Common myeloid progenitor, CD34-positive (primary cell): Measurements from ENCODE around the gene CAPZB.

Experiments used
- CTCF ChIA-PET: fragments of 350-600 bp; sonication (Branson Sonifier 250); formaldehyde crosslinking; loops from one replicate; lab custom pipeline; 2021; ENCODE audit warnings: antibody characterized with exemption; lab: Charles Lee
- POLR2A ChIA-PET: fragments of 350-600 bp; sonication (Branson Sonifier 250); formaldehyde crosslinking; loops from one replicate; lab custom pipeline; 2021; ENCODE audit warnings: antibody characterized with exemption; lab: Charles Lee
- DNase-seq, 3 donors: peaks; one replicate each; pipeline versions ENCODE4 v3.0.0 to v3.0.0-alpha.2; 2013
- H3K27ac ChIP-seq, 2 experiments: 1 replicate in 1 of 2; 2 replicates in 1 of 2; pipeline ENCODE4 v1.7.0; 2013; ENCODE audit warnings: inconsistent platforms in 2 of 2, low read length in 2 of 2, mild to moderate bottlenecking in 2 of 2, low read depth in 1 of 2, moderate library complexity in 1 of 2; ENCODE audit not compliant: severe bottlenecking in 2 of 2, insufficient read depth in 1 of 2, poor library complexity in 1 of 2
- H3K27me3 ChIP-seq, 5 experiments: replicated peaks in 2 of 5; 1 replicate in 3 of 5; 2 replicates in 2 of 5; pipeline versions ENCODE4 v1.6.1 to v1.7.0; 2013; ENCODE audit warnings: low read length in 4 of 5, mild to moderate bottlenecking in 2 of 5, moderate library complexity in 2 of 5, inconsistent platforms in 1 of 5; ENCODE audit not compliant: insufficient read depth in 5 of 5, control insufficient read depth in 4 of 5
- H3K36me3 ChIP-seq, 4 experiments: 1 replicate in 2 of 4; 2 replicates in 2 of 4; pipeline versions ENCODE4 v1.6.1 to v1.7.0; 2013; ENCODE audit warnings: low read length in 3 of 4, control low read depth in 1 of 4, mild to moderate bottlenecking in 1 of 4; ENCODE audit not compliant: control insufficient read depth in 4 of 4, insufficient read depth in 4 of 4
- H3K4me1 ChIP-seq, 4 experiments: 1 replicate in 3 of 4; 2 replicates in 1 of 4; pipeline versions ENCODE4 v1.6.1 to v1.7.1; 2013; ENCODE audit warnings: low read length in 3 of 4, mild to moderate bottlenecking in 3 of 4, control low read depth in 1 of 4, inconsistent platforms in 1 of 4, moderate library complexity in 1 of 4; ENCODE audit not compliant: control insufficient read depth in 4 of 4, insufficient read depth in 4 of 4; ENCODE audit errors: control extremely low read depth in 1 of 4
- H3K4me3 ChIP-seq, 7 experiments: 1 replicate in 4 of 7; 2 replicates in 3 of 7; pipeline versions ENCODE4 v1.5.1 to v1.7.0; 2013; ENCODE audit warnings: mild to moderate bottlenecking in 7 of 7, low read length in 6 of 7, moderate library complexity in 6 of 7, inconsistent platforms in 2 of 7, low read depth in 2 of 7, control low read depth in 1 of 7; ENCODE audit not compliant: insufficient read depth in 4 of 7, control insufficient read depth in 1 of 7; ENCODE audit errors: extremely low read depth in 1 of 7
- H3K9me3 ChIP-seq, 5 experiments: 1 replicate in 4 of 5; 2 replicates in 1 of 5; pipeline versions ENCODE4 v1.6.1 to v1.7.1; 2013; ENCODE audit warnings: low read length in 4 of 5, mild to moderate bottlenecking in 2 of 5, inconsistent platforms in 1 of 5, low read depth in 1 of 5, moderate library complexity in 1 of 5; ENCODE audit not compliant: control insufficient read depth in 4 of 5, insufficient read depth in 2 of 5; ENCODE audit errors: control extremely low read depth in 1 of 5
- whole genome bisulfite sequencing: methylation state at CpG from one replicate; pipeline ENCODE4 v1.1.5; 2013; ENCODE audit not compliant: insufficient coverage; 5-methylcytosine and 5-hydroxymethylcytosine counted together

Gene CAPZB

GRCh38 chr1:19421365-19421764 lies 64.0 kb downstream of the CAPZB start:
- ChIA-PET POLR2A (no interaction called here), CTCF (interaction anchor here (1.2 to 2.9 kb wide), 2 partner anchors 14 to 22 kb away, joined by 3 to 8 read pairs; no protein-coding TSS in a partner anchor)
- Histone ChIP-seq H3K27ac (no peak overlapping the region), H3K9me3 (no peaks in the 10 kb centered on the region), H3K27me3 (no peaks in the 10 kb centered on the region), H3K4me3 (no peak overlapping the region), H3K4me1 (peaks cover 0 to 12% (median 2%) of the 10 kb centered on the region in 4 experiments), H3K36me3 (peaks cover 2 to 38% (median 24%) of the 10 kb centered on the region in 4 experiments)
- no peak for DNase-seq
- 61% methylated on average over 4 of the region's 4 CpGs for WGBS

DNA sequence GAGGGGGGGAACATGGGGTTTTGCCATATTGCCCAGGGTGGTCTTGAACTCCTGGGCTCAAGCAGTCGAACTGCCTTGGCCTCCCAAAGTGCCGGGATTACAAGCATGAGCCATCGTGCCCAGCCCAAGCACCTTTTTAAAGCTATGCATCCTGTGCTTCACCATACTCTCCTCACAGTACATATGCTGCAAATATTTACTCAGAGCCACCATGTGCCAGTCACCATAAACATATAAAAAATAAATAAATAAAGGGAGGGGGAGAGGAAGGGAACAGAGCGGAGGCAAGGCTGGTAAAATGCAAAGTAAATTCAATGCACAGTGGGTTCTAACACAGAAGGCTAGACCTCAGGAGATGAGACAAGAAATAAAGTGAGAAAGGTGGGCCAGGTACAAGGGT lies 64.7 kb downstream of the CAPZB start:
- Histone ChIP-seq H3K4me3 (no peak overlapping the region), H3K9me3 (no peaks in the 10 kb centered on the region), H3K27me3 (no peaks in the 10 kb centered on the region), H3K4me1 (peaks cover 0 to 7% (median 2%) of the 10 kb centered on the region in 4 experiments), H3K27ac (no peak overlapping the region), H3K36me3 (peaks cover 2 to 40% (median 27%) of the 10 kb centered on the region in 4 experiments)
- DNase-seq = no peak
- CTCF ChIA-PET = interaction anchor here (1.2 to 1.6 kb wide), 2 partner anchors 14 to 18 kb away, joined by 3 to 4 read pairs; no protein-coding TSS in a partner anchor
- POLR2A ChIA-PET = no interaction called here
- 100% methylated on average over 1 of the region's 4 CpGs for WGBS

GRCh38 chr1:19419691-19420090 lies 65.6 kb downstream of the CAPZB start:
- peaks cover 2 to 47% (median 32%) of the 10 kb centered on the region in 4 experiments for H3K36me3 ChIP-seq
- H3K27me3 ChIP-seq = no peaks in the 10 kb centered on the region
- no peak for DNase-seq
- H3K27ac ChIP-seq = no peak overlapping the region
- peaks cover 0 to 7% (median 2%) of the 10 kb centered on the region in 4 experiments for H3K4me1 ChIP-seq
- no peak overlapping the region for H3K4me3 ChIP-seq
- WGBS = 99% methylated on average over 7 of the region's 9 CpGs
- ChIA-PET POLR2A (no interaction called here), CTCF (interaction anchor here (1.6 kb wide), 1 partner anchor 19 kb away, joined by 4 read pairs; no protein-coding TSS in a partner anchor)
- no peaks in the 10 kb centered on the region for H3K9me3 ChIP-seq

DNA sequence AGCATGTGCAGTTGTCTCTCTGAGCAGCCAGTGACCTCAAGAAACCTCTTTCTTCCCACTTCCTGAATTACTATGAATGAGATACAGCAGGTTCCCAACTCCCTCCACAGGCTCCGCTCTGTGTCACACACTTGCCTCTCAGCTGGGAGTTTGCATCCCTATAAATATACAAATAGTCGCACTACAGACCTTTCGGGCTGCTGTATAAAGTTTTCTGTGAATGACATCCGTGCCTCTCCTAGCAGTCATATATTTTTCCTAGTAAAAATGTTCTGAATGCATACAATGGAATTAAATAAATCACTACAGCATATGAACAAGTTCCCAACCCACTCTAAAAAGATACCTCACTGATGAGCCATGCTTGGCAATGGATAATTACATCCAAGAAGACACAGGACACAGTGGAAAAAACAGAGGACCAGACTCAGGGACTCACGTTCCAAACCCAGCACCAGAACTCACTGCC lies 66.8 kb downstream of the CAPZB start:
- no peak overlapping the region for H3K27ac ChIP-seq
- POLR2A ChIA-PET = interaction anchor here (0.6 kb wide), 1 partner anchor 60 kb away, joined by 4 read pairs; no protein-coding TSS in a partner anchor

DNA sequence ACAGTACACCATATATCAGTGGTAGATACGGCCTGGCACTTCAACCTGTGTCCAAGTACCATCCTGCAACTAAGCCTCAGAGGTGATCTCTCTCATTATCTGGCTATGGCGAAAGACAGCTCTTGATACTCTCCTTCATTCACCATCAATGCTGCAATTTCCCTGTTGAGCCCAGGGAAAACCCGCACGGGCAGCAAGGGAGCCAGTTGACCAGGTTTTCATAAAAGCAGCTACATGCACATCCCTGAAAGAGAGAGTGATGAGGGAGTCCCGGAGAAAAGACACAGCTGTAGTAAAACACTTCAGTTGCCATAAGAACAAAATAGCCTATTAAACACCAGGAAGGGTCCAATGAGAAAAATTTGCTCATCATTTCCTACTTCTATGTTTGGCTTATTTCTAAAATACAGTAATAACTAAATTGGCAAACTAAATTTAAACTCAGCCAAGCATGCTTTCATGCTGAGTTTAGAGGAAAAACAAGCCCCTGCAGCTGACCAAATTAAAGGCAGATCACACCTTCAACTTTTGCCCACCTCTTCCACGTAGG lies 68.3 kb downstream of the CAPZB start:
- POLR2A ChIA-PET = no interaction called here
- 100% methylated on average over 2 of the region's 6 CpGs for WGBS
- H3K36me3 ChIP-seq = peaks cover 2 to 58% (median 36%) of the 10 kb centered on the region in 4 experiments

More for the DNA sequence above, 66.8 kb downstream of the CAPZB start:
- no peaks in the 10 kb centered on the region for H3K27me3 ChIP-seq
- CTCF ChIA-PET = no interaction called here
- peaks cover 2 to 56% (median 32%) of the 10 kb centered on the region in 4 experiments for H3K36me3 ChIP-seq
- DNase-seq = no peak
- H3K9me3 ChIP-seq = no peaks in the 10 kb centered on the region
- WGBS = 83% methylated on average over 1 of the region's 5 CpGs
- peaks cover 0 to 9% (median 2%) of the 10 kb centered on the region in 4 experiments for H3K4me1 ChIP-seq
- H3K4me3 ChIP-seq = no peak overlapping the region

GRCh38 chr1:19416145-19416544 lies 69.2 kb downstream of the CAPZB start:
- ChIA-PET POLR2A (no interaction called here), CTCF (interaction anchor here (1.5 to 1.6 kb wide), 2 partner anchors 16 to 19 kb away, joined by 5 to 6 read pairs; no protein-coding TSS in a partner anchor)
- H3K36me3 ChIP-seq = peaks cover 2 to 61% (median 38%) of the 10 kb centered on the region in 4 experiments
- WGBS = no CpG with 5 or more reads among the region's 5 CpGs
- H3K4me1 ChIP-seq = peaks cover 0 to 7% (median under 1%) of the 10 kb centered on the region in 4 experiments
- no peaks in the 10 kb centered on the region for H3K27me3 ChIP-seq
- no peak overlapping the region for H3K27ac ChIP-seq
- no peak overlapping the region for H3K4me3 ChIP-seq
- H3K9me3 ChIP-seq = no peaks in the 10 kb centered on the region
- DNase-seq = no peak

More for the DNA sequence above, 68.3 kb downstream of the CAPZB start:
- no peaks in the 10 kb centered on the region for H3K9me3 ChIP-seq
- no peak for DNase-seq
- H3K4me3 ChIP-seq = no peak overlapping the region
- peaks cover 0 to 6% (median 2%) of the 10 kb centered on the region in 4 experiments for H3K4me1 ChIP-seq
- no peaks in the 10 kb centered on the region for H3K27me3 ChIP-seq
- no peak overlapping the region for H3K27ac ChIP-seq
- CTCF ChIA-PET = interaction anchor here (0.6 to 1.6 kb wide), 3 partner anchors 17 to 20 kb away, joined by 3 to 6 read pairs (median 5); no protein-coding TSS in a partner anchor
